ENCODE data around the gene DCAF4L1.

DCAF4L1 gene

GRCh38 chr4:41963105-41963504 lies 18.5 kb upstream of the DCAF4L1 start:
- TF ChIP-seq TEAD4 (IDR thresholded peaks at IDR 0.05): no peak
- no peak for TF ChIP-seq CREB1 (IDR thresholded peaks at IDR 0.05; ENCODE audit: low read depth)

- TF ChIP-seq RAD21 (IDR thresholded peaks at IDR 0.05; ENCODE audit: low read depth) (no peak), CEBPB (IDR thresholded peaks at IDR 0.05) (peak; percentile 71), TEAD4 (IDR thresholded peaks at IDR 0.05) (no peak)
Observed at GRCh38 chr4:41964401-41964800, 17.2 kb upstream of the DCAF4L1 start.

DNA sequence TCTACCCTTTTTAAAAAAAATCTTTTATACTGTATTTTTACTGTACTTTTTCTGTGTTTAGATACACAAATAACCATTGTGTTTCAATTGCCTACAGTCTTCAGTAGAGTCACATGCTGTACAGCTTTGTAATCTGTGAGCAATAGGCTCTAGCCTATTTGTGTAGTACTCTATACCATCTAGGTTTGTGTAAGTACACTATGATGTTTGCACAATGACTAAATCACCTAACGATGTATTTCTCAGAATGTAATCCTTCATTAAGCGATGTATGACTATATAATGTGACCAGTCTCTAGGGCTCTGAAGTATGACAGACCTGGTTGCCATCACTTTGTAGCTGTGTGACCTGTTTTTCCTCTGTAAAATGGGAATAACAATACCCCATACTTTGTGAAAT lies 14.2 kb upstream of the DCAF4L1 start:
- TF ChIP-seq ZBTB7A (IDR thresholded peaks at IDR 0.05; ENCODE audit: low read depth) (no peak), CEBPB (IDR thresholded peaks at IDR 0.05) (no peak), TAF1 (IDR thresholded peaks at IDR 0.05; ENCODE audit: low read depth) (no peak), EGR1 (IDR thresholded peaks at IDR 0.05) (no peak), USF1 (IDR thresholded peaks at IDR 0.05) (no peak), TCF12 (IDR thresholded peaks at IDR 0.05; ENCODE audit: low read depth) (no peak), FOXM1 (IDR thresholded peaks at IDR 0.05; ENCODE audit: borderline replicate concordance, low read depth) (no peak), RAD21 (IDR thresholded peaks at IDR 0.05; ENCODE audit: low read depth) (no peak), TEAD4 (IDR thresholded peaks at IDR 0.05) (no peak), EP300 (IDR thresholded peaks at IDR 0.05; ENCODE audit: borderline replicate concordance) (no peak), YY1 (IDR thresholded peaks at IDR 0.05; ENCODE audit: low read depth) (no peak), CREB1 (IDR thresholded peaks at IDR 0.05; ENCODE audit: low read depth) (no peak), NFIC (IDR thresholded peaks at IDR 0.05) (no peak)
- TF ChIP-seq, protein P1, sequence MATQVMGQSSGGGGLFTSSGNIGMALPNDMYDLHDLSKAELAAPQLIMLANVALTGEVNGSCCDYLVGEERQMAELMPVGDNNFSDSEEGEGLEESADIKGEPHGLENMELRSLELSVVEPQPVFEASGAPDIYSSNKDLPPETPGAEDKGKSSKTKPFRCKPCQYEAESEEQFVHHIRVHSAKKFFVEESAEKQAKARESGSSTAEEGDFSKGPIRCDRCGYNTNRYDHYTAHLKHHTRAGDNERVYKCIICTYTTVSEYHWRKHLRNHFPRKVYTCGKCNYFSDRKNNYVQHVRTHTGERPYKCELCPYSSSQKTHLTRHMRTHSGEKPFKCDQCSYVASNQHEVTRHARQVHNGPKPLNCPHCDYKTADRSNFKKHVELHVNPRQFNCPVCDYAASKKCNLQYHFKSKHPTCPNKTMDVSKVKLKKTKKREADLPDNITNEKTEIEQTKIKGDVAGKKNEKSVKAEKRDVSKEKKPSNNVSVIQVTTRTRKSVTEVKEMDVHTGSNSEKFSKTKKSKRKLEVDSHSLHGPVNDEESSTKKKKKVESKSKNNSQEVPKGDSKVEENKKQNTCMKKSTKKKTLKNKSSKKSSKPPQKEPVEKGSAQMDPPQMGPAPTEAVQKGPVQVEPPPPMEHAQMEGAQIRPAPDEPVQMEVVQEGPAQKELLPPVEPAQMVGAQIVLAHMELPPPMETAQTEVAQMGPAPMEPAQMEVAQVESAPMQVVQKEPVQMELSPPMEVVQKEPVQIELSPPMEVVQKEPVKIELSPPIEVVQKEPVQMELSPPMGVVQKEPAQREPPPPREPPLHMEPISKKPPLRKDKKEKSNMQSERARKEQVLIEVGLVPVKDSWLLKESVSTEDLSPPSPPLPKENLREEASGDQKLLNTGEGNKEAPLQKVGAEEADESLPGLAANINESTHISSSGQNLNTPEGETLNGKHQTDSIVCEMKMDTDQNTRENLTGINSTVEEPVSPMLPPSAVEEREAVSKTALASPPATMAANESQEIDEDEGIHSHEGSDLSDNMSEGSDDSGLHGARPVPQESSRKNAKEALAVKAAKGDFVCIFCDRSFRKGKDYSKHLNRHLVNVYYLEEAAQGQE (IDR thresholded peaks at IDR 0.05; ENCODE audit: low read depth): no peak

GRCh38 chr4:41969671-41970070 lies 11.9 kb upstream of the DCAF4L1 start:
- no peak for TF ChIP-seq TCF12 (IDR thresholded peaks at IDR 0.05; ENCODE audit: low read depth)
- no peak for TF ChIP-seq CEBPB (IDR thresholded peaks at IDR 0.05)
- TF ChIP-seq, protein P1 (IDR thresholded peaks at IDR 0.05; ENCODE audit: low read depth): no peak

DNA sequence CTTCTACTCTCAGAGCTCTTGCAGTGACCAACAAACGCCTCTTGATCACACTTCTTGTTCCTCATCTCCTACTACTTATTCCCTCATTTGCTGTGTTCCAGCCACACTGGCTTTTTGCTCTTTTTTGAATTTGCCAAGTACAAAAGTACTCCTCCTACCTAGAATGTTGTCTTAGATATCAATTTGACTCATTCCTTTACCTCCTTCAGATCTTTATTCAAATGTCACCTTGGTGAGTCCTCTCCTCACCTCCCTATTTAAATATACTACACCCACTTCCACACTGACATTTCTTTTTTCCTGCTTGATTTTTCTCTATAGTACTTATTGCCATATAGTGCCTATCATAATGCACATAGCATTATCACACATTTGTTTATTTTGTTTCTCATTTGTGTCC lies 6.2 kb upstream of the DCAF4L1 start:
- TF ChIP-seq ZBTB7A (IDR thresholded peaks at IDR 0.05; ENCODE audit: low read depth) (no peak), NFIC (IDR thresholded peaks at IDR 0.05) (no peak), FOXM1 (IDR thresholded peaks at IDR 0.05; ENCODE audit: borderline replicate concordance, low read depth) (no peak), EGR1 (IDR thresholded peaks at IDR 0.05) (no peak), TEAD4 (IDR thresholded peaks at IDR 0.05) (no peak), TCF12 (IDR thresholded peaks at IDR 0.05; ENCODE audit: low read depth) (no peak), CREB1 (IDR thresholded peaks at IDR 0.05; ENCODE audit: low read depth) (no peak), TAF1 (IDR thresholded peaks at IDR 0.05; ENCODE audit: low read depth) (no peak), MAX (IDR thresholded peaks at IDR 0.05) (no peak), RAD21 (IDR thresholded peaks at IDR 0.05; ENCODE audit: low read depth) (no peak), CEBPB (IDR thresholded peaks at IDR 0.05) (no peak)
- TF ChIP-seq, protein P1 (IDR thresholded peaks at IDR 0.05; ENCODE audit: low read depth): no peak

DNA sequence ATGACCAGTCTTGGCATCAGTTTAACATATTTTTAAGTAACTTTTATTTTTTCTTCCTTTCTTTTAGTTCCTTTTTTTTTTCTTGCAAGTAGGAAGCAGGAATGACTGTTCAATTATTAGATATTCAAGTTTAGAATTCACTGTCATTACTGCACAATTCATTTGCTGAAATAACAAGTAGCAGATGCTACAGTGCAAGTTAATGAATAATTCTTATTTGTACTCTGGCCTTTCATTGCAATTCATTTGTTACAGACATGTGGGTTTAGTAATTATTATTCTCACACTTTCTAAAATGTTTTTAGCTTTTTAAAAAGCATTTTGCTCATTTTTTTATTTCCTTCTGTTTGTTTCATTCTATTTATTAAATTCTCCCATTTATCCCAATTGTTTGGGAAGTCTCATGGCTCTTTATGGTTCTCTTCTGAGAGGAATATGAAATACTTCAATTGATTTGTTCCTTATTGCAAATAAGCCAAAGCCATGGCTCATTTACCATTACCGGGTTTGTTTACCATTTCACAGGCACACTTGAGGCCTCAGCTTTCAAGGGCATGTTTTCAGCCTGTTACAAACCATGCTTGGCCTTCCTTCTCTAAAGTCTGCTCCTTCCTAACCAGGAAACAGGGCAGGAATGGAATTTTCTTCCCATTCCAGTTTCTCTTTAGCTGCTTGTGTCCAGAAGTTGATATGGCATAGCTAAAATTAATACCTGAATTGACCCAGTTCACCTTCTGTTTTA lies 4.6 kb upstream of the DCAF4L1 start:
- TF ChIP-seq, protein P1 (IDR thresholded peaks at IDR 0.05; ENCODE audit: low read depth): no peak
- no peak for TF ChIP-seq EP300 (IDR thresholded peaks at IDR 0.05; ENCODE audit: borderline replicate concordance)
- no peak for TF ChIP-seq TCF12 (IDR thresholded peaks at IDR 0.05; ENCODE audit: low read depth)
- TF ChIP-seq ZBTB7A (IDR thresholded peaks at IDR 0.05; ENCODE audit: low read depth): no peak
- TF ChIP-seq YY1 (IDR thresholded peaks at IDR 0.05; ENCODE audit: low read depth): no peak
- TF ChIP-seq CEBPB (IDR thresholded peaks at IDR 0.05): no peak
- TF ChIP-seq EGR1 (IDR thresholded peaks at IDR 0.05): no peak
- no peak for TF ChIP-seq USF1 (IDR thresholded peaks at IDR 0.05)
- TF ChIP-seq CREB1 (IDR thresholded peaks at IDR 0.05; ENCODE audit: low read depth): no peak
- TF ChIP-seq FOXM1 (IDR thresholded peaks at IDR 0.05; ENCODE audit: borderline replicate concordance, low read depth): no peak
- TF ChIP-seq NFIC (IDR thresholded peaks at IDR 0.05): no peak
- no peak for TF ChIP-seq TEAD4 (IDR thresholded peaks at IDR 0.05)
- TF ChIP-seq RAD21 (IDR thresholded peaks at IDR 0.05; ENCODE audit: low read depth): no peak
- TF ChIP-seq MAX (IDR thresholded peaks at IDR 0.05): no peak
- TF ChIP-seq TAF1 (IDR thresholded peaks at IDR 0.05; ENCODE audit: low read depth): no peak
